ENCODE results near the gene FGF2.
"Not testable (repeated sequence)": the region's sequence is repeated elsewhere in the genome, so short reads cannot be mapped to it uniquely, and the experiment has no call there.

Gene FGF2

GRCh38 chr4:122845066-122845465, 18.4 kb downstream of the FGF2 start:
- no peak for DNase-seq (ENCODE audit: low read depth in 4 of 4, low spot score in 1 of 4)

- DNase-seq (ENCODE audit: low read depth in 4 of 4, low spot score in 1 of 4), result no peak
Observed at GRCh38 chr4:122845760-122846159, 19.1 kb downstream of the FGF2 start.

GRCh38 chr4:122847931-122848330, 21.3 kb downstream of the FGF2 start:
- DNase-seq (ENCODE audit: low read depth in 4 of 4, low spot score in 1 of 4), result no peak

- DNase-seq (ENCODE audit: low read depth in 4 of 4, low spot score in 1 of 4), result not testable (repeated sequence)
Observed at GRCh38 chr4:122849789-122850188, 23.2 kb downstream of the FGF2 start.

- no peak for DNase-seq (ENCODE audit: low read depth in 4 of 4, low spot score in 1 of 4)
Observed at GRCh38 chr4:122851568-122851967, 24.9 kb downstream of the FGF2 start.

- no peak for DNase-seq (ENCODE audit: low read depth in 4 of 4, low spot score in 1 of 4)
Observed at GRCh38 chr4:122854447-122855352, 28.1 kb downstream of the FGF2 start.

- no peak for DNase-seq (ENCODE audit: low read depth in 4 of 4, low spot score in 1 of 4)
Observed at GRCh38 chr4:122855353-122855890, 28.8 kb downstream of the FGF2 start.

GRCh38 chr4:122857160-122857559, 30.5 kb downstream of the FGF2 start:
- DNase-seq (ENCODE audit: low read depth in 4 of 4, low spot score in 1 of 4), result no peak

GRCh38 chr4:122858705-122859104, 32.1 kb downstream of the FGF2 start:
- DNase-seq (ENCODE audit: low read depth in 4 of 4, low spot score in 1 of 4), result no peak

- DNase-seq (ENCODE audit: low read depth in 4 of 4, low spot score in 1 of 4), result no peak
Observed at GRCh38 chr4:122861172-122861943, 34.7 kb downstream of the FGF2 start.

GRCh38 chr4:122863639-122864038, 37.0 kb downstream of the FGF2 start:
- DNase-seq (ENCODE audit: low read depth in 4 of 4, low spot score in 1 of 4), result no peak

- no peak for DNase-seq (ENCODE audit: low read depth in 4 of 4, low spot score in 1 of 4)
Observed at GRCh38 chr4:122865425-122865824, 38.8 kb downstream of the FGF2 start.

GRCh38 chr4:122868235-122868634, 41.6 kb downstream of the FGF2 start:
- not testable (repeated sequence) for DNase-seq (ENCODE audit: low read depth in 4 of 4, low spot score in 1 of 4)

- no peak for DNase-seq (ENCODE audit: low read depth in 4 of 4, low spot score in 1 of 4)
Observed at GRCh38 chr4:122873146-122873545, 46.5 kb downstream of the FGF2 start.

GRCh38 chr4:122873821-122874593, 47.4 kb downstream of the FGF2 start:
- no peak for DNase-seq (ENCODE audit: low read depth in 4 of 4, low spot score in 1 of 4)

GRCh38 chr4:122875949-122876348, 49.3 kb downstream of the FGF2 start:
- DNase-seq (ENCODE audit: low read depth in 4 of 4, low spot score in 1 of 4), result no peak

GRCh38 chr4:122876456-122876855, 49.8 kb downstream of the FGF2 start:
- no peak for DNase-seq (ENCODE audit: low read depth in 4 of 4, low spot score in 1 of 4)

GRCh38 chr4:122879001-122879400, 52.4 kb downstream of the FGF2 start:
- no peak for DNase-seq (ENCODE audit: low read depth in 4 of 4, low spot score in 1 of 4)

GRCh38 chr4:122882857-122883735, 56.5 kb downstream of the FGF2 start:
- no peak for DNase-seq (ENCODE audit: low read depth in 4 of 4, low spot score in 1 of 4)

GRCh38 chr4:122884499-122884898, 57.9 kb downstream of the FGF2 start:
- DNase-seq (ENCODE audit: low read depth in 4 of 4, low spot score in 1 of 4), result no peak
